H7 (cell line): Measurements from ENCODE around the gene UMAD1. TPM values are rescaled to one million over a fixed set of nuclear protein-coding genes. Genes with fewer than 3 reads are reported as not detected.
A peak's percentile ranks its signal among the peaks of the same experiment; 100 is the strongest.
"Not testable (repeated sequence)": the region's sequence is repeated elsewhere in the genome, so short reads cannot be mapped to it uniquely, and the experiment has no call there.

Experiments
- DNase-seq: peaks from one replicate; pipeline ENCODE4 v3.0.0; 2012
- H3K27me3 ChIP-seq: 2 replicates; pipeline ENCODE4 v1.6.0; 2011; ENCODE audit warnings: mild to moderate bottlenecking, low read length; ENCODE audit not compliant: control insufficient read depth, insufficient read depth
- H3K36me3 ChIP-seq: replicated peaks from 2 replicates; pipeline ENCODE4 v1.5.1; 2011; ENCODE audit warnings: low read length; ENCODE audit not compliant: control insufficient read depth, insufficient read depth
- H3K4me3 ChIP-seq: 2 replicates; pipeline ENCODE4 v1.5.1; 2011; ENCODE audit warnings: low read depth, mild to moderate bottlenecking, control low read depth, low read length, moderate library complexity; ENCODE audit not compliant: insufficient read depth
- total RNA-seq: library from RNA; depleted of rRNA; stranded (reverse); fragments of >200 nt; shearing (Covaris generic); gene quantifications from 2 replicates; pipeline ENCODE4 v1.2.3, GENCODE V29; 2014

UMAD1 gene
- total RNA-seq, 1 experiment from 2014 or later = 13.4 TPM

GRCh38 chr7:7639421-7639820 lies 1.1 kb upstream of the UMAD1 start:
- no peaks in the 10 kb centered on the region for H3K36me3 ChIP-seq
- H3K27me3 ChIP-seq = no peaks in the 10 kb centered on the region
- peak overlapping the region; percentile 71 for H3K4me3 ChIP-seq
- no peak for DNase-seq

- peak overlapping the region; percentile 71 for H3K4me3 ChIP-seq
- DNase-seq = no peak
- H3K27me3 ChIP-seq = no peaks in the 10 kb centered on the region
- no peaks in the 10 kb centered on the region for H3K36me3 ChIP-seq
Observed at GRCh38 chr7:7639847-7640220, 718 bp upstream of the UMAD1 start.

GRCh38 chr7:7641129-7641663 lies 644 bp downstream of the UMAD1 start:
- peak overlapping the region; percentile 73 for H3K4me3 ChIP-seq
- H3K27me3 ChIP-seq = no peaks in the 10 kb centered on the region

GRCh38 chr7:7642081-7642480 lies 1.5 kb downstream of the UMAD1 start:
- no peak for DNase-seq
- Histone ChIP-seq H3K36me3 (no peaks in the 10 kb centered on the region), H3K4me3 (no peak overlapping the region)

More at GRCh38 chr7:7641129-7641663, 644 bp downstream of the UMAD1 start:
- peak; percentile 26 for DNase-seq
- H3K36me3 ChIP-seq = no peaks in the 10 kb centered on the region

GRCh38 chr7:7647495-7648036 lies 7.0 kb downstream of the UMAD1 start:
- H3K36me3 ChIP-seq = no peaks in the 10 kb centered on the region
- H3K27me3 ChIP-seq = no peaks in the 10 kb centered on the region
- DNase-seq = no peak
- no peak overlapping the region for H3K4me3 ChIP-seq

More at GRCh38 chr7:7642081-7642480, 1.5 kb downstream of the UMAD1 start:
- no peaks in the 10 kb centered on the region for H3K27me3 ChIP-seq

GRCh38 chr7:7650682-7651206 lies 10.2 kb downstream of the UMAD1 start:
- no peaks in the 10 kb centered on the region for H3K36me3 ChIP-seq
- H3K4me3 ChIP-seq = no peak overlapping the region
- H3K27me3 ChIP-seq = no peaks in the 10 kb centered on the region
- no peak for DNase-seq

- no peak for DNase-seq
- H3K27me3 ChIP-seq = no peaks in the 10 kb centered on the region
- no peaks in the 10 kb centered on the region for H3K36me3 ChIP-seq
- H3K4me3 ChIP-seq = no peak overlapping the region
Observed at GRCh38 chr7:7651479-7651878, 10.9 kb downstream of the UMAD1 start.

- Histone ChIP-seq H3K36me3 (no peaks in the 10 kb centered on the region), H3K4me3 (no peak overlapping the region), H3K27me3 (no peaks in the 10 kb centered on the region)
- no peak for DNase-seq
Observed at GRCh38 chr7:7652798-7653540, 12.4 kb downstream of the UMAD1 start.

GRCh38 chr7:7653593-7654187 lies 13.1 kb downstream of the UMAD1 start:
- peak; percentile 46 for DNase-seq
- no peak overlapping the region for H3K4me3 ChIP-seq
- H3K36me3 ChIP-seq = no peaks in the 10 kb centered on the region
- no peaks in the 10 kb centered on the region for H3K27me3 ChIP-seq

- DNase-seq = no peak
- H3K27me3 ChIP-seq = no peaks in the 10 kb centered on the region
- no peak overlapping the region for H3K4me3 ChIP-seq
- no peaks in the 10 kb centered on the region for H3K36me3 ChIP-seq
Observed at GRCh38 chr7:7654964-7655715, 14.6 kb downstream of the UMAD1 start.

- H3K36me3 ChIP-seq, H3K4me3 ChIP-seq, DNase-seq, H3K27me3 ChIP-seq: not testable (repeated sequence)
Observed at GRCh38 chr7:7656459-7656858, 15.9 kb downstream of the UMAD1 start.

GRCh38 chr7:7662527-7662926 lies 22.0 kb downstream of the UMAD1 start:
- DNase-seq = no peak
- Histone ChIP-seq H3K27me3 (no peaks in the 10 kb centered on the region), H3K36me3 (no peaks in the 10 kb centered on the region), H3K4me3 (no peak overlapping the region)

- H3K4me3 ChIP-seq = no peak overlapping the region
- H3K36me3 ChIP-seq = no peaks in the 10 kb centered on the region
- DNase-seq = no peak
- no peaks in the 10 kb centered on the region for H3K27me3 ChIP-seq
Observed at GRCh38 chr7:7664291-7664690, 23.7 kb downstream of the UMAD1 start.

GRCh38 chr7:7665031-7665430 lies 24.5 kb downstream of the UMAD1 start:
- no peaks in the 10 kb centered on the region for H3K27me3 ChIP-seq
- H3K36me3 ChIP-seq = no peaks in the 10 kb centered on the region
- DNase-seq = no peak
- H3K4me3 ChIP-seq = no peak overlapping the region
